ENCODE data around the gene CADPS2. TPM values are rescaled to one million over a fixed set of nuclear protein-coding genes. Genes with fewer than 3 reads are reported as not detected.

CADPS2 gene
- total and polyA plus RNA-seq, 4 donors, result 16.0 to 76.7 (median 27.7) TPM

GRCh38 chr7:122746948-122747347, 139.3 kb downstream of the CADPS2 start:
- H3K27ac ChIP-seq (ENCODE audit: low read depth in 1 of 2, low read length in 1 of 2), result no peak overlapping the region
- no peak overlapping the region for H3K4me3 ChIP-seq
- no peaks in the 10 kb centered on the region for H3K9me3 ChIP-seq (ENCODE audit: control insufficient read depth in 4 of 4, insufficient read depth in 3 of 4, low read length in 3 of 4)
- H3K36me3 ChIP-seq (ENCODE audit: control insufficient read depth in 4 of 4, insufficient read depth in 4 of 4, low read length in 4 of 4), result no peaks in the 10 kb centered on the region
- H3K9ac ChIP-seq (ENCODE audit: insufficient read depth in 1 of 2, low read length in 2 of 2), result no peak overlapping the region
- DNase-seq, result no peak
- no peaks in the 10 kb centered on the region for H3K27me3 ChIP-seq (ENCODE audit: control insufficient read depth in 3 of 3, insufficient read depth in 3 of 3, low read length in 2 of 3)
- 67 to 73% methylated on average over 2 of the region's 2 CpGs for whole genome bisulfite sequencing, 2 donors
- TF ChIP-seq CTCF (IDR thresholded peaks at IDR 0.05; ENCODE audit: control extremely low read depth, extremely low read depth), result no peak
- ATAC-seq (ENCODE audit: insufficient read depth, low FRiP score), result no peak
- no peaks in the 10 kb centered on the region for H3K4me1 ChIP-seq (ENCODE audit: control insufficient read depth in 5 of 5, insufficient read depth in 5 of 5, low read length in 5 of 5)

GRCh38 chr7:122743211-122743610, 143.0 kb downstream of the CADPS2 start:
- Histone ChIP-seq H3K27me3 (ENCODE audit: control insufficient read depth in 3 of 3, insufficient read depth in 3 of 3, low read length in 2 of 3) (no peaks in the 10 kb centered on the region), H3K27ac (ENCODE audit: low read depth in 1 of 2, low read length in 1 of 2) (no peak overlapping the region), H3K4me1 (ENCODE audit: control insufficient read depth in 5 of 5, insufficient read depth in 5 of 5, low read length in 5 of 5) (no peaks in the 10 kb centered on the region), H3K9me3 (ENCODE audit: control insufficient read depth in 4 of 4, insufficient read depth in 3 of 4, low read length in 3 of 4) (no peaks in the 10 kb centered on the region), H3K4me3 (no peak overlapping the region), H3K9ac (ENCODE audit: insufficient read depth in 1 of 2, low read length in 2 of 2) (no peak overlapping the region), H3K36me3 (ENCODE audit: control insufficient read depth in 4 of 4, insufficient read depth in 4 of 4, low read length in 4 of 4) (no peaks in the 10 kb centered on the region)
- no peak for TF ChIP-seq CTCF (IDR thresholded peaks at IDR 0.05; ENCODE audit: control extremely low read depth, extremely low read depth)
- DNase-seq (no peak), ATAC-seq (ENCODE audit: insufficient read depth, low FRiP score) (no peak)

- 82 to 83% methylated on average over 2 of the region's 2 CpGs for WGBS, 2 donors
- no peak for DNase-seq
- no peak for TF ChIP-seq CTCF (IDR thresholded peaks at IDR 0.05; ENCODE audit: control extremely low read depth, extremely low read depth)
- H3K4me3 ChIP-seq, result no peak overlapping the region
- peaks cover 0 to 1% (median 0%) of the 10 kb centered on the region in 5 donors for H3K4me1 ChIP-seq (ENCODE audit: control insufficient read depth in 5 of 5, insufficient read depth in 5 of 5, low read length in 5 of 5)
- no peak overlapping the region for H3K9ac ChIP-seq (ENCODE audit: insufficient read depth in 1 of 2, low read length in 2 of 2)
- no peak for ATAC-seq (ENCODE audit: insufficient read depth, low FRiP score)
- peaks cover 0 to 3% (median 0%) of the 10 kb centered on the region in 4 donors for H3K36me3 ChIP-seq (ENCODE audit: control insufficient read depth in 4 of 4, insufficient read depth in 4 of 4, low read length in 4 of 4)
- no peaks in the 10 kb centered on the region for H3K27me3 ChIP-seq (ENCODE audit: control insufficient read depth in 3 of 3, insufficient read depth in 3 of 3, low read length in 2 of 3)
- no peaks in the 10 kb centered on the region for H3K9me3 ChIP-seq (ENCODE audit: control insufficient read depth in 4 of 4, insufficient read depth in 3 of 4, low read length in 3 of 4)
- H3K27ac ChIP-seq (ENCODE audit: low read depth in 1 of 2, low read length in 1 of 2), result no peak overlapping the region
Observed at GRCh38 chr7:122738947-122739346, 147.3 kb downstream of the CADPS2 start.

GRCh38 chr7:122736183-122736582, 150.1 kb downstream of the CADPS2 start:
- Histone ChIP-seq H3K9me3 (ENCODE audit: control insufficient read depth in 4 of 4, insufficient read depth in 3 of 4, low read length in 3 of 4) (no peaks in the 10 kb centered on the region), H3K9ac (ENCODE audit: insufficient read depth in 1 of 2, low read length in 2 of 2) (no peak overlapping the region), H3K27ac (ENCODE audit: low read depth in 1 of 2, low read length in 1 of 2) (no peak overlapping the region), H3K36me3 (ENCODE audit: control insufficient read depth in 4 of 4, insufficient read depth in 4 of 4, low read length in 4 of 4) (peaks cover 0 to 3% (median 0%) of the 10 kb centered on the region in 4 donors), H3K4me1 (ENCODE audit: control insufficient read depth in 5 of 5, insufficient read depth in 5 of 5, low read length in 5 of 5) (peaks cover 0 to 1% (median 0%) of the 10 kb centered on the region in 5 donors), H3K4me3 (no peak overlapping the region), H3K27me3 (ENCODE audit: control insufficient read depth in 3 of 3, insufficient read depth in 3 of 3, low read length in 2 of 3) (no peaks in the 10 kb centered on the region)
- TF ChIP-seq CTCF (IDR thresholded peaks at IDR 0.05; ENCODE audit: control extremely low read depth, extremely low read depth), result no peak
- ATAC-seq (ENCODE audit: insufficient read depth, low FRiP score) (no peak), DNase-seq (no peak)
- WGBS, 2 donors, result 67 to 93% methylated on average over 1 of the region's 1 CpG

All from lung (tissue), 12 donors.